Stimulated activated naive CD4-positive, alpha-beta T cell (primary cell): ENCODE results near the gene ODAD2.
A peak's percentile ranks its signal among the peaks of the same experiment; 100 is the strongest.

Source experiments
- DNase-seq, 6 experiments: peaks; one replicate each; lab custom pipeline; 2025; lab: John Stamatoyannopoulos, UW

ODAD2 gene

DNA sequence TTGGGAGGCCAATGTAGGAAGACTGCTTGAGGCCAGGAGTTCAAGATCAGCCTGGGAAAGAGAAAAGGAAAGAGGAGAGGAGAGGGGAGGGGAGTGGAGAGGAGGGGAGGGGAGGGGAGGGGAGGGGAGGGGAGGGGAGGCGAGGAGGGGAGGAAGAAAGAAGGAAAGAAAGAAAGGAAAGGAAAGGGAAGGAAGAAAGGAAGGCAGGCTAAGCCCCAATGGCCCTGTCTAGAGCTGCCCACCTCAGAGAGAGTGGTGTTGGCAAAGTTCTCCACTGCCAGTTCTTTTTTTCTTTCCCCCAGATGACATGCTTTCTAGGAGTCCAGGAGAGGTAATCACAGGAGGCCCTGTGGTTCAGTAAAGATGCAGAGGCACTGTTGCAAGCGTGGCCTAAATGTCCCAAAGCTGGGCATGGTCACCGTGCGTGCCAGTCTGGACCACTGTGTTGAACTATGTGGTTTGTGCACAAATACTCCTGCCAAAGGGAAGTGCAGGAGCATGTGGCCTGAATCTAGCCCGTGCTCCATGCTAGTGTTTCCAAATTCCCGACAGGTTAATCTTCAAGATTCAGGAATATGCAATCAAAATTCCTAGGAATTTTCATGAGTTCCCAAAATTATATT, 39.7 kb downstream of the ODAD2 start:
- no peak for DNase-seq

DNA sequence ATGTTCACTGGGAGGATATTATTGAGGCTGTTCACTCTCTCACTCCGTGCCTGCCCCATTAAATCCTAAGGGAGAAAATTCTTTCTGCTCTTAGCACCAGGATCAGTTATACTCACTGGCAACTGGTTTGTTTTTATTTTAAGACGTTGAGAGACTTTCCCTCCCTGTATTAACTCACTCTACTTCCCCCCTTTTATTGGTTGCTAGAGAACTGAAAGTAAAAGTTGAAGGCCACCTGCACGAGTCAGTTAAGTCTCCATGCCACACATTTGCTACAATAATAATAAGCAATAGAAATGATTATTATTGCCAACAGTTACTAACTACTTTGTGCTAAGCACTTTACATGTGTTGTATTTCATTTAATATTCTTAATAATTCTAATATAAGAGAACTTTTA, 40.5 kb downstream of the ODAD2 start:
- peak in 2 of 6 experiments; percentile 6 to 7 for DNase-seq

DNA sequence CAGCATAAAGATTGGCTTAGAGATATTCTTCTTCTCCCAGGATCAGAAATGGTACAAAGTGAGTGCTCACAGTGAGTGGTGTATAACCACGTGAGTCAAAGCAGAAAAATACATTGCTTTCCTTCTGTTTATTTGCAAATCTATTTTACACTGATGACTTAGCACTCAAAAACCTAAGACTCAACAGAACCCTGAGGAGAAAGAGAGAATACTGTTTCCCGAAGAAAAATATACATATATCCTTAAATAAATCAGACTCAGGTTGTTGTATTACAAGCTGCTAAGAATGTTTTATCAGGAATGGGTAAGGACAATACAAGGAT, 48.7 kb downstream of the ODAD2 start:
- no peak for DNase-seq

DNA sequence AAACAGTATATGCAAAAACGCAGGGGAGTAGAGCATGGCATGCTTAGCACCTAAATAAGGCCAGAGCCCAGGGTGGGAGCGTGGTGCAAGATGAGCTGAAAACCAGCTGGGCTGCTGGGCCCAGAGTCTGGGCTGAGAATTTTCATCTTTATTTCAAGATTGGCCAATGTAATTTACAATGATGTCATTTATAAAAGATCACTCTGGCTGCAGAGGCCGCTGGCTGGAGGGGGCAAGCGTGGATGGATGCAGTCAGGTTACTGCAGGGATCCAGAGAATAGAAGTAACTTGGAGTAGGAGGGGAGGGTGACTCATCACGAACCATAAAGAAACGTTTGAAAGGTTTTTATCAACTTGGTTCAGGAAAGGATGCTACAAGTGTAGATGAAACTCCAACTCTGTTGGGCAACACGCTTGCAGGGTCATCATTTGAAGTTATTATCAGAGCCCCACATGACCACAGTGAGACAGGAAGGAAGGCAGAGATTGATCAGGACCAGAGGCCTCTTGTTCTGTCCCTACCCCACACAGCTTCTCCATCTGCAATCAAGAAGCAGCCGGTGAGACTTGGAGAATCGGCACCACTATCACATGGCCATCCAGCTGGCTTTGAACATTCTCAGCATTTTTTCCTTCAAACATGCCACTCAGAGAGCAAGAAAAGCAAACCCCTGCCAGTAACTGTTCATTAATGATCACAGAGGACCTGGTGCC, 49.2 kb downstream of the ODAD2 start:
- DNase-seq, result no peak

DNA sequence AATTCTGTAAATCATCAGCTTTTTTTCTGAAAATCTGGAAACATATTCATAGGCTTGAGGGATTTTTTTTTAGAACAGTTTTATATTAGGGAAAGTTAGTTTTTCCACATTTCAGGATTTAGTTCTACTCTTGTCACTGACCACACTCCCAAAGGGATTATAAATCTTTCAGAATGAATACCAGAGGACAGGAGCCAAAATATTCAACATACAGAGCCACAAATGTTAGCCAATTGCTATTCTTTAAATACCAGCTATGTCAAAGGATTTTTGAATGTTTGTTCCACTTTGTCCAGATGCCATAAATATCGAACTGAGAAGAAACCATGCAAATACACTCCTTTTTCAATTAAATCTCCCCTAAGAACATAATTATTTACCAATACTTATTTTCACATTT, 50.7 kb downstream of the ODAD2 start:
- DNase-seq, result no peak

DNA sequence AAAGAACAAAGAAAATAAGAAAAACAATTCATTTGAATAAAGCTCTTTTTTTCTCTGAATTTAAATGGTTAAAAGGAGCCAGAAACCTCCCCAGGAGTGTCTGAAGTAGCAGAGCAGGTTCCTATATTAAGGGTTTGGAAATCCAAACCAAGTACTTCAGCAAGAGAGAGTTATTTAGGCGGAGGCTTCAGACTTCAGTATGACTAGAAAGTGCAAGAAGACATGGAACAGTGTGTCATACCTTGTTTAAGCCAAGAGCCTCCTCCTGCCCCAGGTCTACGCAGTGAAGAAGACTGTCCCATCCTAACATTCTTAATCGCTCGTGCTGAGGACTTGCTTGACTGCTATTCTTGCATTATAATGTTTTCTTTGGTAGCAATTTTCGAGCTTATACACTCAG, 51.3 kb downstream of the ODAD2 start:
- no peak for DNase-seq

DNA sequence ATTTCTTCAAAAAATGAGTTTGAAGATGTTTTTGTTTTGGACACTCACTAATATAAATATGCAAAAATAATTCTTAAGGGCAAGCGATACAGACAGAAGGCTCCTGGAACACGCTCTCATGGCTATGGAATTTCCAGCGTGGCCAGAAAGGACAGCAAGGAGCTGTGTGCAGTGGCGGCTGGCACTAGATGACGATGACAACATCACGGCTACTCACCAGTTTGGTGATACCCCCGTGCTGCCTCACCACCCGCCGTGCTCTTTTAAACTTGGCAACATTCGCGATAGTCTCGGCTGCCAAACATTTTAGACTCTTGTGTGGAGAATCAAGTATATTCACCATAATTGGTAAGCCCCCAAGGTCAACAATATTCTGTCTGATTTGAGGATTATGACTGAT, 54.9 kb downstream of the ODAD2 start:
- DNase-seq, result no peak

DNA sequence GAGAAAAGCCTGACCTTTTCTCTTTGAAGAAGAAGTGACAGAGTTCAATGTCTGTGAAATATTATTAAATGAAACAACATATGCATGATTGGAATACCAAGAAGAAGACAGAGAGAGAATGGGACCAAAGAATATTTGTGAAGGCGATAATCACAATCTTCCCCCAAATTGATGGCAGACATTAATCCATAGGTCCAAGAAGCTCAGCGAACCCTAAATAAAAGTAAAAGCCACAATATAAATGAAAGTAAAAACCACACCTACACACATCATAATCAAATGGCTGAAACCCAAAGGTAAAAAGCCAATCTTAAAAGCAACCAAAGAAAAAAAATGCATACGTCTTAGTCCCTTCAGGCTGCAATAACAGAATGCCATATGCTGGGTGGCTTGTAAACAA, 84.0 kb downstream of the ODAD2 start:
- DNase-seq, result no peak

DNA sequence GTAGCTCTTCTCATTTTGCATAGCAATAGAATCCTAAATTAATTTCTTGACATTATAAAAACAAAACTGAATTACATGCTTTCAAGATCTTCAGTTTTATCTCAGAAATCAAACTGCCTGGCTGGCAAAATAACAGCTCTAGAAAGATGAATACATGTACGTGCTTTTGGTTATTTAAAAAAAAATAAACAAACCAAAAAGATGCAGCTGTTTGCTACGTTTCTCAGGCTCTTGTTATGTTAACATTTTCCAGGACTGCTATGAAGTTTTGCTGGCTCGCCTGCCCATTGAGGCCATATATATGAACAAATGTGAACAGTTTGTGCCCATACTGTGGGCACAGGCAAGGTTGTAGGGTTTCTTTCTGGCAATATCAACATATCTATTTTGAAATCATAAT, 86.6 kb downstream of the ODAD2 start:
- DNase-seq, result no peak

DNA sequence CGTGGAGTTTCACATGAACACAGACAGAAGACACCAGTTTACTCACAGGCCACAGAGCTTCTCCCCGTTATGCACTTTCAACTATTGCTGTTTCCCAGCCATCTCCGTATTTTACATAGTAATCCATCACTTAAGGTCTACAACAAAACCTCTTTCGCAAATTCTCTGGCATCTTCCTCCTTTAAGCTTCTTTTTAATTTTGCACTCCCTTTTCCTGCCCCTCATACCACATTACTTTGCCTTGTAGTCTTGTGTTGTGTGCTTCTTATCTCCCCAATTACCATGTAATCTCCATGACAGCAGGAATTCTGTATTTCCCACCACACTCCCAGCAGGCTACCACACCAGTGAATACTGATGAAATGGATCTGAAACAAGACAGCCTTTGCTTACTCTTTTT, 87.3 kb downstream of the ODAD2 start:
- DNase-seq, result no peak

DNA sequence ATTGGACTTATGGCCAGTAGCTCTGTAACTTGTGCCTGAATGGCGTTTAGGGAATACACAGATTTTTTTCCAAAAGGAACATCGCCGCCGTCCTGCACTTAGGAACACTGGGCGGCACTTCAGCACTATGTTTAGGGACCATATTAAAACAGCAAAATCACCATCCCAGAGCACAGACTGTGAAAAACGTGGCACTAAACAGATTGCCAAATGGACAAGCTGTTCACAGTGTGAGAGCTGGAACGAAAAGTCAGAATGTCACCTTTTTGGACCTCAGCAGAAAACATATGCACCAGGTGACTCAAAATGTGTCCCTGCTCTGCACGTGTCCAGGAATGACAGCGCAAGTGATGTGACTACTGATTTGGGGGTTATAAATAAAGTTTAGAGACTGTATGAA, 87.9 kb downstream of the ODAD2 start:
- DNase-seq, result no peak

DNA sequence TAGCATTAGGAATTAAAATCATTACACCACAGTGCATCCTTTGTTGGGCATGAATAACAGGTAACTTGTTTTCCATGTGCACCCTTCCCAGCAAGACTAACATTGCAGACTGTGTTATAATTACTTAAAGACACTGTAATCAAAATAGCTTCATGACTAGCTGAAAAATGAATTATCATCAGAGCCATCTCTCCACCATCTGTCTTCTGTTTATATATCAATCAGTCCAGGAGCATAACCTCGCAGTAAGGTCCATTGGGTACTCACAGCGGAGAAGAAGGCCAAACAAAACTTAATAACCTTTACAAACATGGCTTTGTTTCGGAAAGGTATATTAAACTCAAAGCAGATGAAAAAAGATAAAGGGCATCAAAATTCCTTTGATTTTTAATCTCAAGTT, 90.6 kb downstream of the ODAD2 start:
- no peak for DNase-seq

DNA sequence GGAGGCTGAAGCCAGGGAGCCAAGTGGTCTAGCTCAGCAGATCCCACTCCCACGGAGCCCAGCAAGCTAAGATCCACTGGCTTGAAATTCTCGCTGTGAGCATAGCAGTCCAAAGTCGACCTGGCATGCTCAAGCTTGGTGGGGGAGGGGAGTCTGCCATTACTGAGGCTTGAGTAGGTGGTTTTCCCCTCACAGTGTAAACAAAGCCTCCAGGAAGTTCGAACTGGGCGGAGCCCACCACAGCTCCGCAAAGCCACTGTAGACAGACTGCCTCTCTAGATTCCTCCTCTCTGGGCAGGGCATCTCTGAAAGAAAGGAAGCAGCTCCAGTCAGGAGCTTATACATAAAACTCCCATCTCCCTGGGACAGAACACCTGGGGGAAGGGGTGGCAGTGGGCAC, 99.4 kb downstream of the ODAD2 start:
- peak in 4 of 6 experiments; percentile 2 to 59 (median 6) for DNase-seq

DNA sequence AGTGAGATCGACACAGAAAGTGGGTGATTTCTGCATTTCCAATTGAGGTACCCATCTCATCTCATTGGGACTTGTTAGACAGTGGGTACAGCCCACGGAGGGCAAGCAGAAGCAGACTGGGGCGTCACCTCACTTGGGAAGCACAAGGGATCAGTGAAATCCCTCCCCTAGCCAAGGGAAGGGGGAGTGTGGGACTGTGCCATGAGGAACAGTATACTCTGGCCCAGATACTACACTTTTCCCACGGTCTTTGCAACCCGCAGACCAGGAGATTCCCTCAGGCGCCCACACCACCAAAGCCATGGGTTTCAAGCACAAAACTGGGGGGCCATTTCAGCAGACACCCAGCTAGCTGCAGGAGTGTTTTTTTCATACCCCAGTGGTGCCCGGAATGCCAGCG, 99.8 kb downstream of the ODAD2 start:
- DNase-seq, result no peak

DNA sequence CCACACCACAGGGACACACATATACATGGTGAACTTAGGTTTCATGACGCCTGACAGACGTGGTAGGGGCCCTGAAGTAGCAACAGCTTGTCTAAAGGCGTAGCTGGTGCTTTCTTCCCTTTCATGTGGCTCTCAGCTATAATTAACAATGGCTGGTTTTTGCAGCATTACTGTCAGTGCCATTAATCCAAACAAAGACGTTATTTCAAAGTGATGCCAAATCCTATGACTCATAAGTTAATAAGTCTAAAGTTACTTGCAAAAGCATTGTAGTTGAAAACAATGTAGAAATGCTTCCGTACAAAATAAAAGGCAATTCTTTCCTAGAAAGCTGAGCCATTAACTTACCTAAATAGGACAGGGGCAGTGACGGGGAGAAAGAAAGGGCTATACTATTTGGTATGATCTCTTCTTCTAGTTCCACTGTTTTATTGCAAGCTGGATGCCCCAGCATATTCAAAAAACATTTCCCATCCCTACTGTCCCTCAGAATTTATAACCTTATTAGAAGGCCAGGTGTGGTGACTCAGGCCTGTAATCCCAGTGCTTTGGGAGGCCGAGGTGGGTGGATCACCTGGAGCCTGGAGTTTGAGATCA, 105.4 kb downstream of the ODAD2 start:
- DNase-seq, result no peak

DNA sequence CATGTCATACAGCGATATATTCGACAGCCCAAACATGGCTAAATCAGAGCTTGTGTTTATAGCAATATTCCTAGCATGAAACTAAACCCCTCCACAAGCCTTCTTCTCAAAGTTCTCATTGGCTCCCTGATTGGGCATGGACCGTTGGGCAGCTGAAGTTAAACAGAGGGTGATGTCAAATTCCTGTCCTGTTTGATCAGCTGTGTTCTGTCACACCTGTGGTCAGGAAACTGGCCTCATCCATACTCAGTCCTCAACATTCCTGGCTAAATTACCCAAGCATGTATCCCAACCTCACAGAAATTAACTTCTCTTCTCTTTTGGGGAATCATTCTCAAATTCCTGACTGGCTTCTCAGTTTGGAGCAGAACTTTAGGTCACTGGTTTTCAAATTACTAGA, 107.9 kb downstream of the ODAD2 start:
- no peak for DNase-seq

DNA sequence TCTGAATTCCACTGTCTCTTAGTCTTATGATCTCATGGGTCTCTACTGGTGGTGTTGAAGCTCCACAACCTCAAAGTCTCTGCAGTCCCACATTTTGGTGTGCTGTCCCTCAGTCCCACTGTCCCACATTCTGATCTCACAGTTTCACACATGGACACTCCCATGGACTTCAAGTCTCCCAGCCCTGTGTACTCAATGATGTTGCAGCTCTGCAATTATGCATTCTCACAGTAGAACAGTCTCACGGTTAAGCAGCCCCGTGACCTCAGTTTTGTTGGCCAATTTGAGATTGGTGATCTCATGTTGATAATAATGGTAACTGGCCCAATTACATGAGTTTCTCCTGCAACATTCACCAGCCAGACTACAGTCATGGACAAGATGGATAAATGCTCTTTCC, 109.4 kb downstream of the ODAD2 start:
- no peak for DNase-seq

DNA sequence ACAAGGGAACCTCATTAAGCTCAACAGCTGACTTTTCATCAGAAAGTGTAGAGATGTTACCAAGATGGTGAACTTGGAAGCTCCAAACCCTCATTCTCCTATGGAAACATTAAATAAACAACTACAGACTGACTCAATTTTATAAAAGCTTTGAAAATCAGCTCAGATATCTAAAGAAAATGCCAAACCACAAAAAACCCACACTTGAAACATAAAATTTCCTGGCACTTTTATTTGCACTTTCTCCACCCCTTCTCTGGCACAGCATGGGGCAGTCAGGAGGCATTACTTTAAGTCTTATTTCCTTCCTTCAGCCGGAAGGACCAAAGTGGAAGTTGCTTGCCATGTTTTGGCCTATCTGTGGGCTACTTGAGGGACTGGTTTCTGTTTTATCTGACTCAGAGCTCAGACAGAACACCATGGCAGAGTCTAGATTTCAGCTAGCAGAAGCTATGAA, 114.7 kb downstream of the ODAD2 start:
- no peak for DNase-seq

DNA sequence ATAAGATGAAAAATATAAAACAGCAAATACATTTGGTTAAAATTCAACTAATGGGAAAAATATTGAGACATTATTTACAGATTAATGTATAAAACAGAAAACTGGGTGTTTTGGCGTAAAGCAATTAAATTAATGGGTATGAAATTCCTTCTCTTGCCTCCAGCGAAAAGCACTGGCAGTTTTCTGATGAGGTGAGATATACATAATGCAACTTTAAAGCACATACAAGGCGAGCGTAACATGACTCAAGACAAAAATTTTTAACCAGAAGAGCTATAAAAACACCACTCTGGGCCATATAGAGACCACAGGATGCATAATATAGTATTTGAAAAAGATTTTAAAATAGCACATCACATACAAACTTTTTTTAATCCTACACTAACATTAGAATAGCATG, 120.6 kb downstream of the ODAD2 start:
- no peak for DNase-seq

DNA sequence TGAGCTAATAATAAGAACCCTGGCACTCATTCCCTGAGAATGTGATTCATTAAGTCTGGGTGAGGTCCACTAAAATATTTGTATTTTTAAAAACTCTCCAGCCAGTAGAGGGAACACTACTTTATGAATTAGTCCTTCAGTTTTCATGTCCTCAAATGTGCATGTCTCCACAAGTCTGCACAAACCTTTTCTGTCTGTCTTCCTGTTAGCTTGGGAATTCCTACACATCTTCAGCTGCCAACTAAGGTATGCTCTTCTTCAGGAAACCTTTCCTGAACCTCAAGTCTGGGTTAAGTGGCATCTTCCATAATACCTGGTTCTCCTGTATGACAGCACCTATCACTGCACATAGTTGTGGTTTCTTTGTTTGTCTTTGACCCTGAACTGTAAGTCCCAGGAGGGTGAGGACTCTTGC, 133.7 kb downstream of the ODAD2 start:
- DNase-seq, result no peak

DNA sequence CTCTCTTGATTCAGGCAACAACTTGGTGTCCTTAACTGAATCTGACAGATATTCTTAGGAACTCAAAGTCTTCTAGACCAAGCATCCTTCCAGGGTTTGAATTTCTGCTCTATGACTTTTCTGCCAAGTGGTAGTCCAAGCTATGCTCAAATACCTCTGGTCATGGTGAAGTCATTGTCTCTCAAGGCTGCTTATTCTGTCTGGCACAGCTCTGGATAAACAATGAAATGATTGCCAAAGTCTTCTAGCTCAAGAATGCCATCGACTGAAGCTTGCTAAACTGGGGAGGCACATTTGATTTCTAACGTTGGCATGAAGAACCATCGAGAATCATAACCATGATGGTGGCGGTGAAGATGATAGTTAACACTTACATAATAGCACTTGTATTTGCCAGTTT, 137.1 kb downstream of the ODAD2 start:
- no peak for DNase-seq

DNA sequence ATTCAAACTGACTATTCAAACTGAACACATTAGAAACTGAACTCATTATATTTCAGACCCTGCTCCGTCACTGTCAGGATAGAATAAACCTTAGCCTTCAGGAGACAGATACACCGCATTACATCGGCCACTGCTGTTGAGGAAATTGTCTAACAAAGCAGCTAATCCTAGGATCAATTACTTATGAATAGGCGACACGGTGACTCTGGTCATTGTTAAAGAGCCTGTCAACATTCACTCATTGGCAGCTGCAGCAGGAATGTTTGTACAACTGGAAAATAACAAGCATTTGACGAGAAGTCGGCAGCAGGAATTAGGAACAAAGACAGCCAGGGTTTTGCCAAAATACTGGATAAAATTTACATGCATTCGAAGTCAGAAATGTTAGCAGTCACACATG, 141.3 kb downstream of the ODAD2 start:
- DNase-seq, result no peak

DNA sequence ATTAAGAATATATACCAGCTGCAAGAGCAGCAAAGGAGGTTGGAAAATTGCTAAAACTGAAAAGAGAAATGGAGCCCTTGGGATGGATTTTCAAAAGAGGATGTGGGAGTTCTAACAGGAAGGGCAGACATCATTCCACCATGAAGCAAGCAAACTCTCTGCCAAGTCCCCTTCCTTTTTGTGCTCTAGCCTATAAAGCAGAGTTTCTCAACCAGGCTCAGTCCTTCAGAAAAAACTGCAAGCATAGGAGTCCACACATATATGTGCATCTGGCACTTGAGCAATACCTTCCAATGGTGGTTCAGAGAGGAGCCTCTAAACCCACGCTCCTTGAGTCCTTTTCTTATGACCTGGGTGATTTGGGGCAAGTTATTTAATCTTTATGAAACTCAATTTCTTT, 154.7 kb downstream of the ODAD2 start:
- DNase-seq, result no peak

DNA sequence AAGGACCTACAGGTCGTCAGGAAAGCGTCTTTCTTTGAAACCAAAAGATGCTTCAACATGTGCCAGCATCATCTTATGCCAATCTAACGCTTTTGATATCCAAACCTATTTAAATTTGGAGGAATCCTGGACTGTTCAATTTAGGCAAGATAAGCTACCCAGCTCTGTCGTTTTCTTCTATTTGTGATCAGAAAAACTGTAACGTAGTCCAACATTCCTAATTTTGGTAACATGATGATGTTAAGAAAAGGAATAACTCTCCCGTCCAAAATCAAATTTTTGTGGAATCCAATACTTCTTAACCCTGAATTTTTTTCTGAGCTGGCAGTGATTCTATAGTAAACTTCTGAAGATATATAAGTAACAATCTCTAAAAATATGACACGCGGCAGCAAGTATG, 160.0 kb downstream of the ODAD2 start:
- no peak for DNase-seq
